Activated CD8-positive, alpha-beta memory T cell treated with anti-CD3 and anti-CD28 coated beads for 1 hour (primary cell): ENCODE data around the gene ZMAT5.

Experiments used
- DNase-seq, 2 donors: peaks; one replicate each; pipeline ENCODE4 v3.0.0-alpha.2; 2020; ENCODE audit warnings: low read depth in 1 of 2; ENCODE audit errors: extremely low read depth in 1 of 2

ZMAT5 gene

DNA sequence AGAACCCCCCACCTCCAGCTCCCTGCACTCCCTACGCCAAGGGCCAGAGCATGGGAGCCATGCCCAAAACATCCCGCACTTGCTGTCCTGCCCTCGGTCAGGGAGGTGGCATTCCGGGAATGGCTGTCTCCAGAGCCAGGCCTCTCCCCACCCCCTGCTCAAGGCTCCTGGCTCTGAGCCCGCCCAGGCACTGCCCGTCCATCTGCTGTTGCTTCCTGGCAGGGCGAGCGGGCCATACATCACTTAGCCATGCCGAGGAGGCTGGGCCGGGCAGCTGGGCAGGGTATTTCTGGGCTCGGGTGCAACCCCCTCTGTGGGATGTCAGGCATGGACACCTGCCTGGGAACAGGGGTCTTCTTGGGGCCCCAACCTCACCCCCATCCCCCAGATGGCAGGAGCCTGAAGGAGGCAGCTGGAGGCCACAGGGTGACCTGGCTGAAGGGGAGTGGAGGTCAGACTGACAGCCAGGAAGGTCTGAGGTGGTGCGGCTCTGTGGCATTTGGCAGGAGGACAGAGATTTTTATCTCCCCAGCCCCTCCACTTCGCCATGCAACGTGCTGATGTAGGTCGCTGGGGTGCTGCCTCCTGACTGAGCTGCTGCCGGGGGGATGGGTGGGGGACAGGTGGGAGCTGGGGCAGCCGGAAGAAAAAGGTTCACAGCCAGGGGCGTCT is 55.7 kb downstream of the ZMAT5 start:
- DNase-seq, result no peak

DNA sequence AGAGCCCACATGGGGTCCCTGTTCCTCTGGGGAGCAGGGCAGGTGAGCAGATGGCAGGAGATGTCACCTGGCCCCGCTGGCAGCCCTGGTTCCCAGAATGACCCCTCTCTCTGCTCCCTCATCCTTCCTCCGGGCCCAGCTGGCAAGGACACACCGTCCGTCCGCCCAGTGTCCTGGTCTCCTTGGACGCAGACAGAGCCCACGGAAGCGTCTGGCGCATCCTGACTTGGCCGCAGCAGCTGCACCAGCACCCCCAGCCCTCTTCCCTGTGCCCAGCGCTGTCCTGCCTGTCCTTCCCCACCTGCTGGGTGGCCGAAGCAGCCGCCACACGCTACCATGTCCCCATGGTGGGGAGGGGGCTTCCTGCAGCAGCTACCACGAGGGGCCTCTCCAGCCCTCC is 56.6 kb downstream of the ZMAT5 start:
- no peak for DNase-seq

DNA sequence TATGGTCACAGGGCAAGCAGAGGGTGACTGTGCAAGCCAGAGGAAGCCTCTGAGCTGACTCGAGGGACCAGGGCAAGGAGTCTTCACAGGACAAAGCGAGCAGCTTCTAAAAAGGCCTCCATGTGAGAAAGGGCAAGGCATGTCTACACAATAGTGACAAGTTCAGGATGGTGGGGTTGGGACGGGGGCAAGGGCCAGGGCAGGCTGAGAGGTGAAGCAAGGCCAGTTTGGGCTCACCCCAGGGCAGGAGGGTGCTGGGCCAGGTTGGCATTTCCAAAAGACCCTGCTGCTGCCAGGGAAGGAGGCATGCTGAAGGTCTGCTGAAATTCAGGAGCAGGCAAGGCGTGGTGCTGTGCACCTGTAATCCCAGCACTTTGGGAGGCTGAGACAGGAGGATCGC is 59.3 kb downstream of the ZMAT5 start:
- no peak for DNase-seq

DNA sequence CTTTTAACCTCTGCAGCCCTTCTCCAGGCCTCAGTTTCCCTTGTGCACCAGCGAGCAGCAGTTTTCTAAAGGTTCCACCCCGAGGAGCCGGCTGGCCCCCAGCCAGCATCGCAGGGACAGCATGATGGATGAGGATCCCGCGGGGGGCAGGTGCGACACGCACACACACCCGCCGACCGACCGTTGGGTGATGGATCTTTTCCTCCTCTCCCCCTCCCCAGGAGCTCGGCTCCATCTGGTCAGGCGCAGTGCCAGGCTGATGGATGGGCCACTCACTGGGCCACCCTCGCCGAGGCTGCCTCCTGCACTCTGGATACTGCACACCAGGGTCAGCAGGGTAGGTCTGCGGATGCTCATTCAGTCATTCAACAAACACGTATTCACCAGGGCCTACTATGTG is 59.8 kb downstream of the ZMAT5 start:
- DNase-seq, result no peak

DNA sequence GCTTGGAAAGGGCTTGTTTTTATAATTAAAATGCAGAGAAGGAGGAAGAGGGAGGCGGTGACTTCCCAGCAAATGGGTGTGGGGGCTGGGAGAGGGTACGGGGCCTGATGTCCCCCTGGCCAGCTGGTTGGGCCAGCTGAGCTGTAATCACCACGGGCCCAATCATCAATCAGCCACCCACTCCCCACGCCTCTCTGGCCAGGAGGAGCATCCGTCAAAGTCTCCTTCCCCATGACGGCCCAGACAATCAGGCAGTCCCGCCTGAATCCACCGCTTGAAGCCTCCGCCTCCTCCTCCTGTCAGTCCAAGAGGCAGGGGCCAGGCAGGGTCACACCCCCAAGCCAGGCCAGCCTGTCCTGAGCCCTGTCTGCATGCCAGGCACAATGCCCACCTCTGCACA is 60.3 kb downstream of the ZMAT5 start:
- DNase-seq, result no peak

DNA sequence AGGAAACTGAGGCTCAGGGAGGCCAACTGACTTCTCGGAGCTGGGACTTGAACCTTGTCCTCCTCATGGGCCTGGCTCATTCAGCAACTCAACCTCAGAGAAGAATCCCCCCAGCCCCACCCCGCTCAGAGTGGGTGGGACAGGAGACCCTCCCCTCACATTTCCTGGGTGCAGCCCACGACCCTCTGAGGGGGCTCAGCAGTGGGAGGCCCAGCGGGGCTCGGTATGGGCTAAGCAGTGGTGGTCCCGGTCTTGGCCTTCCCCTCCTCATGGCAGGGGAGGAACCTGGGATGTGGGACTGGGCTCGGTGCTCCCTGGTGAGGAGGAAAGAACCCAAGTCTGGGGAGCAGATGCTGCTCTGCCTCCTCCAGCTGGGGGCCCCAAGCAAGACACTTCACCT is 61.2 kb downstream of the ZMAT5 start:
- DNase-seq, result no peak

DNA sequence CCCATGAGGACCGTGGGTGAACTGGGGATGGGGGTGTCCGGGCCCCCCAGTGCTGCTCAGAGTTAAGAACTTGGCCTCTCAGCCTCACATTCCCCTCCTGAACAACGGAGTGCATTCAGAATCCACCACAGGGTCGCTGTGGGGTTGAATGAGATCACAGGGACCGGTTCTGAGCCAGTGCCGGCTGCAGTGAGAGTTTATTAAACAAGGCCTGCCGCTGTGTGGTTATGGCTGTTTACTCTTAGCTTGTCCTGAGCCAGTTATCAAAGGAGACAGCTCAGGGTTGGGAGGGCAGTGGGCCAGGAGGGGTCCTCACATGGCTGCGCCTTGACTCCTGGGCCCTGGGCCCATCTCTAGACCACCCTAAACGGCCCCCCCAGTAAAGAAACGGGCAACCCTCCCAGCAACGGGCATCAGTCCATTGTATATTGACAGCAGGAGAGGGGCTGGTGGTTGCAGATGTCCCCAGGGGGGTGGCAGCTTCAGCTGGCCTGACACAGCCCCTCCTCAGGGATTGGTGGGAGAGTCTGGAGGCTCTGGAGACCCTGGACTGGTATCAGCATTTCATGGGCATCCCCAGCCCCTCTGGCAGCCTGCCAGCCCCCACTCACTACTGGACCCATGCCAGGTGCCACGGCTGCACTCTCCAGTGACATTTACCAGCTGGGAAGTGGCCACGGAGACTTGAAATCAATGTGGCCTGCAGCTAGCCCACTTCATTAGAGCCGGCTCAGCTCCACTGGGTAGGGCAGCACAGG is 62.1 kb downstream of the ZMAT5 start:
- DNase-seq, result no peak

DNA sequence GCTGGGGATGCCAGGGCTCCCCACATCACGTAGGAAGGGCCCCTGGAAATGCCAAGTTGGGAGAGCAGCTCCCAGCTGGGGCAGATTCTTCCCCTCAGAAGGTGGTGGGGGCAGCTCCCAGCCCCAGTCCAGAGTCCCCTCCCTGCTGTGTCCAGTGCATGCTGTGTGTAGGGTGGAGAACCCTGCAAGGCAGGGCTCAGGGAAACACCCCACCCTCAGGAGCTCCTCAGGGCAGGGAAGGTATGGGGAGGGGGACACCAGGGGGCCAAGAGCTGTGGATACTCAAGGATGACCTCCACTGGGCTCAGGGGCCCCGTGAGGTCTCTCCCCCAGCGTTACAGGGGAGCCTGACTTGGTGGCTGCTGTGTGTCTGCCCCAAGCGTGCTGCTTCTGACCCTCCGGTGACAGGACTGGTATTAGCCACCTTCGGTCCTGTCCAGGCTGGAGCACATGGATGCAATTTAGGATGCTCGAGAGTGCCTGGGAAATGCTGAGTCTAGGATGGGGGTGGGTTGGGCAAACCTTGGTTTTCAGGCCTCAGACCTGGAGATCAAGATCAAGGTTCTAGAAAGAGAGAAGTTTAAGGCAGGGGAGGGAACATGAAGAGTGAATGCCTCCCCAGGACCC is 63.1 kb downstream of the ZMAT5 start:
- no peak for DNase-seq

DNA sequence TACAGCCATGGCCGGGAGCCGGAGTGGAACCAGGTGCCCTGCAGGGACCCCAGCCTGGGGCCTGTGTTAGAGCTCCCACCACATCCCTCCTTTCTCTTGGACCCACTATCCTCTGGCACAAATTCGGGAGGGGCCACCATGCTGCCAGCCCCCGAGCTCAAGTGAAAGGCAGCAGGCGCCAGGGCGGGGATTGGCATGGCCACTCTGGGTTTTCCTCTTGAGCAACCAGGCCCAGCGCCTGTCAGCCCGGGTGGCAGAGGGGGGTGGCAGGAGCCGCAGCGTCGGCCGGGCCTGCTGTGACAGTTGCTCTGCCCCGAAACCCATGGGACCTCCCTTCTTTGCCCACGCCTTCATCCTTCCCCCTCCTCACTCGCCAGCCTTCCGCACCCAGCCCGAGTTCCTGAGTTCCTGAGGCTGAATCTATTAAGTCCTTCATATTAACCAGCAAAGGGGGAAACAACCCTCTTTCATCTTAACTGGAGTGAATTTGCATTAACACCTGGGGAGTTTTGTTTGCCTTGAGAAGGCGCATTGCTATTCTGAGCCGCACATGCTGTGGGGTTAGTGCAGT is 63.8 kb downstream of the ZMAT5 start:
- no peak for DNase-seq

DNA sequence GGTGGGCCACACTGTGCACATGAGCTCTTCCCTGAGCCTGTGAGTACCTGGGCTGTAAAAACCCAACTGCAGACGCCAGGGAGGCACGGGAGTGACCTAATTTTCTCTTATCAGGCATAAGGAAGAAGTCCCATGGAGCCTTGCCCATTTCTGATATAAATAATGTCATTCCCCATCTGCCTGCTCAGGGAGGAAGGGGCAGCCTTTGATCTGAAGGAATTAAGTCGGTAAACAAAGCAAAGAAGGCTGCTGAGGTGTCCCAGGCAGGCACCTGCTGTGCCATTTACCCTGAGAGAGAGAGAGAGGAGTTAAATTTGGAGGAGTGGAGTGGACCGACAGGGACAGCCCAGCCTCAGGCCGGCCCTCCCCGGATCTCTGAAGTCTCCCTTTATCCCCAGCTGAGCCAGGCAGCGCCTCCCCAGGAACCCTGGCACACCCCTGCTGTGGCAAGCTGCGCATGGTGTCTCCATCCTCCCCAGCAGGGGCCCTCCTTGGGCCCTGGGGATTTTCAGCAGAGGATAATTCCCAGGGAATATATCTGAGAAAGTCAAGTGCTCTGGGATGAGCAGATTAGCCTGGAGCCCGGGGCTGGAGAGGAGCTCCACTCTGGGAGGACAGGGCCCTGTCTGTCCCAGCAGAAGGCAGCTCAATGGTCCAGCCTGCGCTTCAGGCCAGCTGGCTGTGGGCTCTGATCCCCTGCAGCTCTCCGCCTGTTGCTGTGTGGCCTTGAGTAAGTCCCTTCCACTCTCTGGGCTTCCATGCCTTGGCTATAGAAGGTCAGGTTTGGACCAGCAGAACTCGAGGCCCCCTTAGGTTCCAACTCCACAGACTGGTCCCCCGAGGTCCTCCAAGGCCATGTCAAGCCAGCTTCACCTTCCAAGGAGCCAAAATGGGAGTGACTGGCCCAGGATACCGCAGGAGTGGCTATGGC is 64.5 kb downstream of the ZMAT5 start:
- no peak for DNase-seq

DNA sequence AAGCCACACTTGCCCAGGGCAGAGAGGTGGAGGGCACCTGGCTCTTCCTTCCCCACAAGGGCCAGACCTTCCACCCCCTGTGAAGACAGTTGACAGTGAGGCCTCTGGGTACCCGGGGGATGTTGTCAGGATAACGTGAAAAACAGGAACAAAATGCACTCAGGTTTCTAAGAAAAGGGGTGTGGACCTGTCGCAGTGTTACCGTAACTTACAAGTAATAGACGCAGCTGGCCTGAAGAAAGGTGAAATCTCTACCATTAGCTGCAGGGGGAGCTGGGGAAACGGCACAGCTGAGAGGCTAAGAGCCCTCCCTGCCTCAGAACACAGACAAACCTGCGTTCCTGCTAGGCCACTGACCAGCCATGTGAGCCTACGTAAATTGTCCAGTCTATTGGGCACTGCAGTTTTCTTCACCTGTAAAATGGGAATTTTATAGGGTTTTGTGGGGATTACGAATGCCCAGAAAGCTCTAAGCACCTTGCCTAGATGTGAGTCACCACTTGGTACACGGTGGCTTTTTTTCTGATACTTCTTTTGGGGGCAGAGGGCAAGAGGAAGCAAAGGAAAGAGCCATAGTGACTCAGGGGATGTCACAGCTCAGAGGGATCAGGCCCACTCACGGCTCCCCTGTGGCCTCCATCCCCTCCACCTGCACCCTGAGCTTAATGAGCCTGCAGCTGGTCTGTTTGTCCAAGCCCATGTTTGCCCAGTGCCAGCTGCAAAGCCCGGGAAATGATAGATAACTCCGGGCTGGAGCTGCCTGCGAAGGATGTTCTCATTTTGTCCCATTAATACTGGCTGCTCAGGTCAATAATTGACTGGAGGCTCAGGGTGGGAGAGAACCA is 65.4 kb downstream of the ZMAT5 start:
- no peak for DNase-seq

DNA sequence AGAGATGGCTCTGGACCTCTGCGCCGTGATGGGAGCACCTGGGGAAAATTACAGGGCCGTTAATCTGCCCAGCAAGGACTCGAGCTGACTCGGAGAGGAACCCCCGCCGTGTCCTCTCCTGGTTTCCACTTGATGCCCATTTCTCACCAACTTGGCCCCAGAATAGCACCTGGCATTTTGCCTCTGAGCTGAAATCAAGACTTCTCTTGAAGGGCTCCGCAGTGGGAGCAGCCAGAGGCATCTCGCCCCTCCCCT is 66.0 kb downstream of the ZMAT5 start:
- no peak for DNase-seq

DNA sequence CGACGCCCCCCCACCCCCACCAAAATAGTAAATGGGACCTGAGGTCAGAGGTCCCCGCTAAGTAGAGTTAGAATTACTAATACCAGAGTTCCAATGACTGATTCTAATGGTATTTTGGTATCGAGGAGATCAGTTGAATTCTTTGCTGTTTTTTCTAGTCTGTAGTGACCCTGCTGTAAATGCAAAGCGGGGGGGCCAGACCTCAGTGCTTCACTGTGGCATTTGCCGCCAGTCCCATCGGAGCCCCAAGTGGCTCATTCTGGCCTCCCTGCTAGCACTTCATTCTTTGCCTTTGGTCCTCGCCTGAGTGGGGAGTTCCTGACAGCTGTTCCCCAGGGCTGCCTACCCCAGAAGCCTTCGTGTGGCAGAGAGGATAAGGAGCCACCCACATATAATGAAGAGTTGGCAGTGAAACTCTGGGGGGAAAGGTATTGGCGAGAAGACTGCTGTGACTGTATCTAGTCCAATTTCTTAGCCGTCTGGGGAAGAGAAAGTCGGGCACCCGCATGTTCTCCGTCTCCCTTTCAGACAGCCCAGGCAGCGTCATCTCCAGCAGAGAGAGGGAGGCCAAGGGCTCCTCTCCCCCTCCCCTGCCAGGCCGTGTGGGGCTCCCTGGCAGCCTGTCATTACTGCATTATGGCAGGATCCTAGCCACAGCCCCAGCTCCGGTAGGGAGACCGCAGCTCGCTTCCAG is 66.5 kb downstream of the ZMAT5 start:
- no peak for DNase-seq

DNA sequence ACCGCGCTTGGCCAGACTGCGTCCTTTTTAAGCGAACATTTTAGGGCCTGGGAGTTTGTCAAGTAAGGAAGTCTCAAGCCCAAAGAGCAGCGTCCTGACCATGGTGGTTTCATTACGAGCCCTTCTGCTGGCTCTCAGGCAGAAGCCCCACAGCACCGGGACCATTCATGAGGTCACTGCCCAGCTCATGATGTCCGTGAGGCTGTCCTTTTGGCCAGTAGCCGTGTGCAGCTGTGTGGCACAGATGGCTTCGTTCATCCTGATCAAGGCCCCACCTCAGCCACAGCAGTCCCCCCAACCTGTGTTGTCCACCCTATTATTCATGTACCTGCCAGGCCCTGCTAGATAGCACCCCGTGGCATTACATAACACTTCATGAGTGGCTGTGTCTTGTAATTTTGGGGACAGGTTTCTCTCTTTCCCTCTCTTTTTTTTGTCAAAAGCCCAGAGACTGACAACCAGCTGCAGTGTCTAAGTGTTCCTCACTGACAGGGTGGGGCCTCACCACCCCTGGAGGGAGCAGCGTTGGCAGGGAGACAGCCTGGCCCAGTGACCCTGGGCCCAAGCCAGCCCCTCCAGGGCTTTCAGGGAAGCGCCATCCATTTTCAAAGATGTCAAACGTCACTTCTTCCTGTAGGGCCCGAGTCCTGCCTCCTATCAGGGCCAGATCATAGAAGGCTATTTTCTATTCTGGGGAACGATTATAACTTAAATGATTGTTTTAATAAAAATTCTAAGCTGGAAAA is 68.8 kb downstream of the ZMAT5 start:
- DNase-seq, result no peak

DNA sequence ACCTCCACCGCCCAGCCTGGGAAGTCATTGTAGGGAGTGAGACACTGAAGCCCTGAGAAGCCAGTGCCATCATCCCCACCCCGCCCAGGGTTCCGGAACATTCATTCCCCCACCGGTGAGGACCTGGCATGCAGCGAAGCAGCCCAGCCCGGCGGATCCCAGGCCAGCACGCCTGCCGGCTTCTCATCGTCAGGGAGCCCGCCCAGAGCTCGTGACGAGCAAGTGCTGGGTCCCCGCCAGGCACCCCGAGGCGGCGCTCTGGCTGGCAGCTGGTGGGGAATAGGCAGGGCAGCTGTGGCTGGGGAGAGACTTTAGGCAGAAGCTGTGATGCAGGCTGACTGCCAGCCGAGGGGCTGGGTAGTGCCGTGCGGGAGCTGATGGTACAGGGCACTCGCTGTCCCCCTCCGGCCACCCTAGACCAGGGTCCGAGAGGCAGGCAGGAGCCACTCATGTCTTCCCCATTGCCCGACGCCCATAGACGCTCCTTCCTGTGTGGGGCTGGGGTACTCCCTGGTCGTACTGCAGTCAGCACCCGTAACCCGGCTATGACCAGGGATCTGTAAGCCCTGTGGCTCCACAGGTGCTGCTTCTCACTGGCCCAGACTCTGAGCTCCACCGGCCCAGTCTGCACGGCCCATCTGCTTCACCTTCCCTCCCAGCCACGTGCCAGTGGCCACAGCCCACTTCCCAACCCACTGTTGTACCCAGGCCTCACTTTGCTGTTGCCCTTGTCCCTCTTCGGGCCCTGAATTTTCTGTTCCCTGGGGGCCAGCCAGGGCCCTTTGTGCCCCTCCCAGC is 71.5 kb downstream of the ZMAT5 start:
- DNase-seq, result no peak

DNA sequence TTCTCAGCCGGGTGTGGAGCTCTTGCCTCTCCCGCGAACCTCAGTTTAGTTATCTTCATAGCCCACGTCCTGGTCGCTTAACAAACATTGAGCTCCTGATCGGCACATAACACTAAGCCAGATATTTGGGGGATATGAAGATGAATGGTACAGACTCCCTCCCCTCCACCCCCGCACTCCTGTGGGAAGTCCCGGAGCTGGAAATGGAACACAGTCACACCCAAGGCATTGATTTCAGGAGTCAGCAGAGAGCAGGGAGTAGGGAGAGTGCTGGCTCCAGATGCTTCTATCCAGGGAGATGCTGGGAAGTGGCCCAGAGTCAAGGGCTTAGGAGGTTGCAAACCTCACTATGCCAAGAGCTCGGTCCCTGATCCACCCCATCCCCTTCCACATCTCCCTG is 73.1 kb downstream of the ZMAT5 start:
- no peak for DNase-seq

DNA sequence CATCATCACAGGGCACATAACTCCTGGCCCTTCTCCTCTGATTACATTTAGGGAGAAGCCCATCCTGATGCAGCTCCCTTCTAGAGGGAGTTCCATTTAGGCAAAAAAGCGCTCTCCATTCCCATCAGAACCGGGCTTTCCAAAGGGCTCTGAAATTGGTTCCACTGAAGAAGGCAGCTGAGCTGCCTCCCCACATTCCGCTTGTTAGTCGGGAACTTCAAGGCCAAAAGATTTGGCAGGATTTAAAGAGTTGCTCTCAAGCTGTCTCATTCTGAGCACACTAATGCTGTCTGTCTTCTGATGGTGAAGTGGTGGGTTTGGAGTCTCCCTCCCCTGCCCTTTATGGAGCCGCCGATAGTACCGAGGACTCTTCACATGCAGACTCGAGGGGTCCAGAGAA is 73.6 kb downstream of the ZMAT5 start:
- DNase-seq, result no peak

DNA sequence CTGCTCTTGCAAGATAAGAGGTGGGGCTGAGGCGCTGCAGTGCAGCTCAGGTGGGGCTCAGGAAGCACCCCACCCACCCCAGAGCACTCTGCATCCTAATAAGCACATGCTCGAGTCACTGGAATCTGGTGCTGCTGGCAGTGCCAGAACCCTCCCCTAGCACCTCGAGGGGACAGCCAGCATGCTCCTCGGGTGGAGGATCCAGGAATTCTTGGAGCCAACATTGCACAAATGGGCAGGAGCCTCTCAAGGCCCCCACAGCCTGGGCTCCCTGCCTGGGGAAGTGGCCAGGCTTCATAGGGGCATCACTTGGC is 74.5 kb downstream of the ZMAT5 start:
- no peak for DNase-seq
